GM12878 (cell line): Measurements from ENCODE around the gene IL37. TPM values are rescaled to one million over a fixed set of nuclear protein-coding genes. Genes with fewer than 3 reads are reported as not detected.

Source experiments
- ATAC-seq: fragments of 200-7000 bp; cut with Tn5 transposase; 3 replicates; pipeline ENCODE4 v1.9.1; 2020; ENCODE audit warnings: mild to moderate bottlenecking, moderate library complexity
- BruUV-seq: library from RNA; stranded (reverse); fragments of 400-500 nt; replicated peaks from 2 replicates; lab custom pipeline; 2021; lab: Mats Ljungman, UMichigan
- CTCF ChIA-PET: fragments of 300-600 bp; sonication (Branson Sonifier 250); formaldehyde crosslinking; extraction: SDS; loops from one replicate; lab custom pipeline; 2021; ENCODE audit warnings: inconsistent platforms; lab: Yijun Ruan, JAX
- POLR2A ChIA-PET: fragments of 350-600 bp; formaldehyde crosslinking; extraction: SDS; loops from one replicate; lab custom pipeline; 2021; ENCODE audit warnings: inconsistent platforms; lab: Charles Lee
- RAD21 ChIA-PET: fragments of 300-600 bp; sonication (Branson Sonifier 250); formaldehyde crosslinking; loops from one replicate; lab custom pipeline; 2023; ENCODE audit warnings: antibody characterized with exemption; ENCODE audit not compliant: unreplicated experiment; lab: Charles Lee
- SMC1A ChIA-PET: fragments of 300-600 bp; sonication (Branson Sonifier 250); formaldehyde crosslinking; loops from one replicate; lab custom pipeline; 2023; ENCODE audit not compliant: unreplicated experiment, uncharacterized antibody; lab: Charles Lee
- DNase-seq: peaks from one replicate; pipeline ENCODE4 v3.0.0-alpha.2; 2011; ENCODE audit warnings: low read depth, low spot score
- FAIRE-seq: peaks from 3 replicates; lab custom pipeline; 2011; peaks lifted over from hg19 to GRCh38; lab: Jason Lieb, UNC
- H2AFZ ChIP-seq: 2 replicates; pipeline ENCODE4 v1.6.0; 2011; ENCODE audit warnings: low read depth, low read length, control low read depth; ENCODE audit not compliant: control insufficient read depth
- H3K27ac ChIP-seq: 2 replicates; pipeline ENCODE4 v1.5.1; 2011; ENCODE audit warnings: control low read depth; ENCODE audit not compliant: control insufficient read depth, insufficient read depth
- H3K27me3 ChIP-seq, 2 experiments: replicated peaks in 1 of 2; 2 replicates each; pipeline versions ENCODE4 v1.6.0 to v1.6.1; 2011; ENCODE audit warnings: low read length in 1 of 2; ENCODE audit not compliant: control insufficient read depth in 2 of 2, insufficient read depth in 2 of 2
- H3K36me3 ChIP-seq, 2 experiments: 2 replicates each; pipeline ENCODE4 v1.5.1; 2011; ENCODE audit warnings: low read length in 1 of 2; ENCODE audit not compliant: control insufficient read depth in 2 of 2, insufficient read depth in 2 of 2
- H3K4me1 ChIP-seq: 2 replicates; pipeline ENCODE4 v1.6.1; 2011; ENCODE audit warnings: mild to moderate bottlenecking, low read length, moderate library complexity, mixed read lengths; ENCODE audit not compliant: control insufficient read depth, insufficient read depth
- H3K4me2 ChIP-seq: 2 replicates; pipeline ENCODE4 v1.6.0; 2011; ENCODE audit warnings: control low read depth; ENCODE audit not compliant: control insufficient read depth, insufficient read depth
- H3K4me3 ChIP-seq: fragments of 200-600 bp; sonication (generic); 2 replicates; pipeline ENCODE4 v1.5.1; 2016
- H3K79me2 ChIP-seq: 2 replicates; pipeline ENCODE4 v1.6.0; 2011; ENCODE audit warnings: low read length; ENCODE audit not compliant: control insufficient read depth, insufficient read depth
- H3K9ac ChIP-seq: 2 replicates; pipeline ENCODE4 v1.8.0; 2011; ENCODE audit warnings: low read length, control low read depth, mixed read lengths; ENCODE audit not compliant: control insufficient read depth, insufficient read depth
- H3K9me3 ChIP-seq: replicated peaks from 3 replicates; pipeline ENCODE4 v1.5.1; 2011; ENCODE audit warnings: mild to moderate bottlenecking, low read length; ENCODE audit not compliant: control insufficient read depth, insufficient read depth
- H4K20me1 ChIP-seq: 2 replicates; pipeline ENCODE4 v1.6.0; 2011; ENCODE audit not compliant: control insufficient read depth, insufficient read depth
- ELK1 ChIP-seq: IDR thresholded peaks from 2 replicates; pipeline ENCODE4 v1.6.1; 2012; ENCODE audit warnings: low read depth, low read length, improper control_type of control experiment
- FOS ChIP-seq: IDR thresholded peaks from 3 replicates; pipeline ENCODE4 v1.6.1; 2011; ENCODE audit warnings: borderline replicate concordance; ENCODE audit not compliant: insufficient read length; ENCODE audit errors: extremely low read depth
- IRF4 ChIP-seq: IDR thresholded peaks from 2 replicates; pipeline ENCODE4 v1.6.1; 2011; ENCODE audit warnings: low read depth, low read length
- KAT2A ChIP-seq: conservative IDR thresholded peaks from 2 replicates; pipeline ENCODE4 v1.6.1; 2011; ENCODE audit warnings: low read depth, low read length; ENCODE audit not compliant: control insufficient read depth
- MTA2 ChIP-seq: fragments of 450-650 bp; IDR thresholded peaks from 2 replicates; pipeline ENCODE4 v1.6.1; 2016; ENCODE audit warnings: low read depth, mild to moderate bottlenecking, moderate library complexity
- MYC ChIP-seq: IDR thresholded peaks from 2 replicates; pipeline ENCODE4 v1.6.1; 2011; ENCODE audit warnings: mild to moderate bottlenecking, low read length, moderate library complexity, inconsistent platforms; ENCODE audit not compliant: insufficient read depth, insufficient replicate concordance, insufficient read length, severe bottlenecking
- NR2F1 ChIP-seq: fragments of 450-650 bp; conservative IDR thresholded peaks from 2 replicates; pipeline ENCODE4 v1.6.1; 2017; ENCODE audit warnings: mild to moderate bottlenecking
- PAX8 ChIP-seq: fragments of 450-650 bp; IDR thresholded peaks from 2 replicates; pipeline ENCODE4 v1.6.1; 2017; ENCODE audit warnings: mild to moderate bottlenecking, moderate library complexity
- RAD21 ChIP-seq: IDR thresholded peaks from 2 replicates; pipeline ENCODE4 v1.6.1; 2011; ENCODE audit warnings: mild to moderate bottlenecking, low read depth, low read length, moderate library complexity; ENCODE audit not compliant: insufficient read depth
- RELA ChIP-seq: fragments of 450-650 bp; IDR thresholded peaks from 2 replicates; pipeline ENCODE4 v1.8.0; 2014; ENCODE audit warnings: borderline replicate concordance; ENCODE audit not compliant: partially characterized antibody
- SUPT20H ChIP-seq: IDR thresholded peaks from 2 replicates; pipeline ENCODE4 v1.6.1; 2011; ENCODE audit warnings: low read depth, mild to moderate bottlenecking, low read length, moderate library complexity, borderline replicate concordance; ENCODE audit not compliant: control insufficient read depth
- SUZ12 ChIP-seq: fragments of 200-600 bp; sonication (generic); IDR thresholded peaks from one replicate; pipeline ENCODE4 v1.6.1; 2018; ENCODE audit warnings: antibody characterized with exemption, mild to moderate bottlenecking; ENCODE audit not compliant: unreplicated experiment
- WRNIP1 ChIP-seq: IDR thresholded peaks from 2 replicates; pipeline ENCODE4 v1.6.1; 2011; ENCODE audit warnings: low read depth, low read length, improper control_type of control experiment, borderline replicate concordance
- WGBS: methylation state at CpG from one replicate; pipeline ENCODE4 v1.1.6; 2016; ENCODE audit warnings: low lambda C conversion rate; ENCODE audit not compliant: insufficient replicate concordance, insufficient coverage; ENCODE audit errors: missing lambda C conversion rate; 5-methylcytosine and 5-hydroxymethylcytosine counted together
- in situ Hi-C: fragments of 300-500 bp; cut with MboI; formaldehyde crosslinking; loops from 9 replicates; pipeline ENCODE4 v1.14.3; 2018; ENCODE audit warnings: mixed read lengths
- intact Hi-C: fragments of 100-400 bp; cut with micrococcal nuclease; formaldehyde crosslinking; loops from one replicate; pipeline ENCODE4 v1.14.2; 2022; ENCODE audit not compliant: unreplicated experiment
- polyA plus RNA-seq, 11 experiments: library from polyadenylated mRNA; depleted of rRNA in 4 of 11; unstranded in 6 of 11; stranded (reverse) in 5 of 11; fragments of >200 nt; fragmentation: Nextera tagmentation in 4 of 11; fragmentation: Illumina TruSeq in 1 of 11; extraction: Ambion mirVana in 4 of 11; extraction: Trizol in 1 of 11; gene quantifications; 1 replicate in 1 of 11; 2 replicates in 10 of 11; pipeline versions ENCODE4 v1.2.1 to v1.2.3, GENCODE V29; 2011 to 2016; ENCODE audit warnings: inconsistent platforms in 2 of 11, missing spikeins in 2 of 11, low read depth in 1 of 11
- total RNA-seq, 4 experiments: library from RNA; depleted of rRNA in 3 of 4; stranded (reverse); fragments of >200 nt in 3 of 4; fragmentation: Illumina TruSeq in 1 of 4; extraction: Trizol in 1 of 4; gene quantifications; 2 replicates each; pipeline versions ENCODE4 v1.2.1 to v1.2.3, GENCODE V29; 2013 to 2021
- TF ChIP-seq, protein P1 (sequence below): fragments of 450-650 bp; IDR thresholded peaks from 2 replicates; pipeline ENCODE4 v1.6.1; 2014; ENCODE audit warnings: mild to moderate bottlenecking
- TF ChIP-seq, protein P2 (sequence below): IDR thresholded peaks from 2 replicates; pipeline ENCODE4 v1.6.1; 2012; ENCODE audit warnings: low read length, inconsistent platforms
- TF ChIP-seq, protein P3 (sequence below): fragments of 450-650 bp; conservative IDR thresholded peaks from 2 replicates; pipeline ENCODE4 v1.6.1; 2017; ENCODE audit warnings: mild to moderate bottlenecking, moderate library complexity

Gene IL37
- total and polyA plus RNA-seq, 10 of the 15 experiments (the other 5 are each of a cell fraction or from before 2014, with no cell fraction given) = 0.41 to 0.54 TPM; not detected in 8

- TF ChIP-seq, protein P1, sequence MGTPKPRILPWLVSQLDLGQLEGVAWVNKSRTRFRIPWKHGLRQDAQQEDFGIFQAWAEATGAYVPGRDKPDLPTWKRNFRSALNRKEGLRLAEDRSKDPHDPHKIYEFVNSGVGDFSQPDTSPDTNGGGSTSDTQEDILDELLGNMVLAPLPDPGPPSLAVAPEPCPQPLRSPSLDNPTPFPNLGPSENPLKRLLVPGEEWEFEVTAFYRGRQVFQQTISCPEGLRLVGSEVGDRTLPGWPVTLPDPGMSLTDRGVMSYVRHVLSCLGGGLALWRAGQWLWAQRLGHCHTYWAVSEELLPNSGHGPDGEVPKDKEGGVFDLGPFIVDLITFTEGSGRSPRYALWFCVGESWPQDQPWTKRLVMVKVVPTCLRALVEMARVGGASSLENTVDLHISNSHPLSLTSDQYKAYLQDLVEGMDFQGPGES = no peak
- no peak for TF ChIP-seq WRNIP1
- no peak for TF ChIP-seq MTA2
- no peak for TF ChIP-seq SUPT20H
These were observed 13.9 kb upstream of the IL37 start (continued) for GRCh38 chr2:112896909-112897623.

- Histone ChIP-seq H3K4me2 (no peak overlapping the region), H3K79me2 (no peaks in the 10 kb centered on the region), H3K36me3 (no peaks in the 10 kb centered on the region), H3K27ac (no peak overlapping the region), H4K20me1 (no peaks in the 10 kb centered on the region), H3K9me3 (no peaks in the 10 kb centered on the region), H3K4me3 (no peak overlapping the region), H3K9ac (no peak overlapping the region), H2AFZ (no peak overlapping the region), H3K27me3 (no peaks in the 10 kb centered on the region; a peak in 1 of 4 replicates), H3K4me1 (no peaks in the 10 kb centered on the region)
- no peak for ATAC-seq
- 0% methylated on average over 3 of the region's 3 CpGs for WGBS
- SMC1A ChIA-PET = interaction anchor here (0.6 kb wide), 1 partner anchor 20 kb away, joined by 4 read pairs; no protein-coding TSS in a partner anchor
- CTCF ChIA-PET = interaction anchor here (1.3 kb wide), 1 partner anchor 44 kb away, joined by 3 read pairs; no protein-coding TSS in a partner anchor
- no peak for DNase-seq
- no TSS peak for BruUV-seq
- intact Hi-C loops (no loop called here), in situ Hi-C loops (no loop called here)
- POLR2A ChIA-PET = no interaction called here
- RAD21 ChIA-PET = interaction anchor here (0.7 kb wide), 1 partner anchor 1372 kb away, joined by 3 read pairs; no protein-coding TSS in a partner anchor
- no peak for FAIRE-seq
- TF ChIP-seq KAT2A (no peak), ELK1 (no peak), RAD21 (no peak), SUZ12 (no peak), MYC (no peak), NR2F1 (no peak), PAX8 (no peak), IRF4 (no peak), RELA (no peak), FOS (no peak)
- TF ChIP-seq, protein P2, sequence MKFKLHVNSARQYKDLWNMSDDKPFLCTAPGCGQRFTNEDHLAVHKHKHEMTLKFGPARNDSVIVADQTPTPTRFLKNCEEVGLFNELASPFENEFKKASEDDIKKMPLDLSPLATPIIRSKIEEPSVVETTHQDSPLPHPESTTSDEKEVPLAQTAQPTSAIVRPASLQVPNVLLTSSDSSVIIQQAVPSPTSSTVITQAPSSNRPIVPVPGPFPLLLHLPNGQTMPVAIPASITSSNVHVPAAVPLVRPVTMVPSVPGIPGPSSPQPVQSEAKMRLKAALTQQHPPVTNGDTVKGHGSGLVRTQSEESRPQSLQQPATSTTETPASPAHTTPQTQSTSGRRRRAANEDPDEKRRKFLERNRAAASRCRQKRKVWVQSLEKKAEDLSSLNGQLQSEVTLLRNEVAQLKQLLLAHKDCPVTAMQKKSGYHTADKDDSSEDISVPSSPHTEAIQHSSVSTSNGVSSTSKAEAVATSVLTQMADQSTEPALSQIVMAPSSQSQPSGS = no peak
- TF ChIP-seq, protein P3, sequence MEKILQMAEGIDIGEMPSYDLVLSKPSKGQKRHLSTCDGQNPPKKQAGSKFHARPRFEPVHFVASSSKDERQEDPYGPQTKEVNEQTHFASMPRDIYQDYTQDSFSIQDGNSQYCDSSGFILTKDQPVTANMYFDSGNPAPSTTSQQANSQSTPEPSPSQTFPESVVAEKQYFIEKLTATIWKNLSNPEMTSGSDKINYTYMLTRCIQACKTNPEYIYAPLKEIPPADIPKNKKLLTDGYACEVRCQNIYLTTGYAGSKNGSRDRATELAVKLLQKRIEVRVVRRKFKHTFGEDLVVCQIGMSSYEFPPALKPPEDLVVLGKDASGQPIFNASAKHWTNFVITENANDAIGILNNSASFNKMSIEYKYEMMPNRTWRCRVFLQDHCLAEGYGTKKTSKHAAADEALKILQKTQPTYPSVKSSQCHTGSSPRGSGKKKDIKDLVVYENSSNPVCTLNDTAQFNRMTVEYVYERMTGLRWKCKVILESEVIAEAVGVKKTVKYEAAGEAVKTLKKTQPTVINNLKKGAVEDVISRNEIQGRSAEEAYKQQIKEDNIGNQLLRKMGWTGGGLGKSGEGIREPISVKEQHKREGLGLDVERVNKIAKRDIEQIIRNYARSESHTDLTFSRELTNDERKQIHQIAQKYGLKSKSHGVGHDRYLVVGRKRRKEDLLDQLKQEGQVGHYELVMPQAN = no peak
These were observed 13.4 kb upstream of the IL37 start for GRCh38 chr2:112897624-112897978.
